SU-DHL-6 (cell line): ENCODE data around the gene ISYNA1.

Source experiments
- EZH2phosphoT487 ChIP-seq: fragments of 200-600 bp; sonication (generic), shearing (Covaris generic); conservative IDR thresholded peaks from 2 replicates; pipeline ENCODE4 v1.6.1; 2018; ENCODE audit warnings: mild to moderate bottlenecking, antibody characterized with exemption, low read length, moderate library complexity, mixed read lengths
- TF ChIP-seq, protein P1 (sequence below): fragments of 200-600 bp; sonication (generic); IDR thresholded peaks from one replicate; pipeline ENCODE4 v1.5.1; 2017; ENCODE audit warnings: antibody characterized with exemption, mild to moderate bottlenecking, low read length, moderate library complexity; ENCODE audit not compliant: insufficient read depth, poor library complexity, severe bottlenecking

DNA sequence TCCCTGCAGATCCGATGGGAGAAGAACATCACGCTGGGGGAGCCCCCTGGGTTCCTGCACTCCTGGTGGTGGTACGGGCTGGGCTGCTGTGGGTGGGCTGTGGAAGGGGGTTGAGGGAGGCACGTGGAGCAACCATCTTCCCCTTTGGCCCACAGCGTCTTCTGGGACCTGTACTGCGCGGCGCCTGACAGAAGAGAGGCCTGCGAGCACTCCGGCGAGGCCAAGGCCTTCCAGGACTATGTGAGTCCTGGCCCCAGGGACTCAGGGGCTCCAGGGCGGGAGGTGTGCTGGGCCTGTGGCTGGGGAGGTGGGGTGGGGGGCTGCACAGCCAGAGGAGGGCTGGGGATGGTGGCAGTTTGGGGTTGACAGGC lies 10.2 kb downstream of the ISYNA1 start:
- TF ChIP-seq, protein P1, sequence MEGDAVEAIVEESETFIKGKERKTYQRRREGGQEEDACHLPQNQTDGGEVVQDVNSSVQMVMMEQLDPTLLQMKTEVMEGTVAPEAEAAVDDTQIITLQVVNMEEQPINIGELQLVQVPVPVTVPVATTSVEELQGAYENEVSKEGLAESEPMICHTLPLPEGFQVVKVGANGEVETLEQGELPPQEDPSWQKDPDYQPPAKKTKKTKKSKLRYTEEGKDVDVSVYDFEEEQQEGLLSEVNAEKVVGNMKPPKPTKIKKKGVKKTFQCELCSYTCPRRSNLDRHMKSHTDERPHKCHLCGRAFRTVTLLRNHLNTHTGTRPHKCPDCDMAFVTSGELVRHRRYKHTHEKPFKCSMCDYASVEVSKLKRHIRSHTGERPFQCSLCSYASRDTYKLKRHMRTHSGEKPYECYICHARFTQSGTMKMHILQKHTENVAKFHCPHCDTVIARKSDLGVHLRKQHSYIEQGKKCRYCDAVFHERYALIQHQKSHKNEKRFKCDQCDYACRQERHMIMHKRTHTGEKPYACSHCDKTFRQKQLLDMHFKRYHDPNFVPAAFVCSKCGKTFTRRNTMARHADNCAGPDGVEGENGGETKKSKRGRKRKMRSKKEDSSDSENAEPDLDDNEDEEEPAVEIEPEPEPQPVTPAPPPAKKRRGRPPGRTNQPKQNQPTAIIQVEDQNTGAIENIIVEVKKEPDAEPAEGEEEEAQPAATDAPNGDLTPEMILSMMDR = no peak
- TF ChIP-seq EZH2phosphoT487 = no peak
